Measurements from ENCODE around the gene RBPJ.

DNA sequence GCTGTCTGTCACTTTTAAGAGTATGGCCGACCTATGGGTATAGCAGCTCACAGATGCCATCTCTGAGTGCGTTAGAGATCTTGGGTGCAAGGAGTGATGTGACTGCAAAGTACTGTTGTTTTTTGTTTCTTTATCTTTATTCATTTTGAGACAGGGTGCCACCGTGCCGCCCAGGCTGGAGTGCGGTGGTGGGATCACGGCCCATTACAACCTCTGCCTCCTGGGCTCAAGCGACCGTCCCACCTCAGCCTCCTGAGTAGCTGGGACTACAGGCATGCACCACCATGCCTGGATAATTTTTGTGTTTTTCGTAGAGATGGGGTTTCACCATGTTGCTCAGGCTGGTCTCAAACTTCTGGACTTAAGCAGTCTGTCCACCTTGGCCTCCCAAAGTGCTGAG is 98.0 kb downstream of the RBPJ start:
- TF ChIP-seq POLR2A (IDR thresholded peaks at IDR 0.05) (no peak), CTCF (IDR thresholded peaks at IDR 0.05) (no peak)

All from esophagus squamous epithelium (tissue), 4 donors.